Hepatocyte (in vitro differentiated cells): ENCODE results near the gene GAB3. TPM values are rescaled to one million over a fixed set of nuclear protein-coding genes. Genes with fewer than 3 reads are reported as not detected.
A peak's percentile ranks its signal among the peaks of the same experiment; 100 is the strongest.

Experiments
- DNase-seq: peaks from one replicate; pipeline ENCODE4 v3.0.0-alpha.2; 2016; ENCODE audit warnings: low spot score
- H2AFZ ChIP-seq: fragments of 200-600 bp; sonication (generic); 2 replicates; pipeline ENCODE4 v1.6.0; 2016; ENCODE audit warnings: antibody characterized with exemption, mild to moderate bottlenecking
- H3K27ac ChIP-seq: fragments of 200-600 bp; sonication (generic); 2 replicates; pipeline ENCODE4 v1.5.1; 2016; ENCODE audit warnings: mild to moderate bottlenecking
- H3K27me3 ChIP-seq: fragments of 200-600 bp; sonication (generic); 2 replicates; pipeline ENCODE4 v1.6.1; 2016
- H3K36me3 ChIP-seq: fragments of 200-600 bp; sonication (generic); replicated peaks from 2 replicates; pipeline ENCODE4 v1.5.1; 2016; ENCODE audit warnings: low read depth; ENCODE audit not compliant: insufficient read depth
- H3K4me1 ChIP-seq: fragments of 200-600 bp; sonication (generic); 2 replicates; pipeline ENCODE4 v1.5.1; 2016; ENCODE audit warnings: mild to moderate bottlenecking, moderate library complexity; ENCODE audit not compliant: insufficient read depth
- H3K4me2 ChIP-seq: fragments of 200-600 bp; sonication (generic); 2 replicates; pipeline ENCODE4 v1.6.0; 2016
- H3K4me3 ChIP-seq: fragments of 200-600 bp; sonication (generic); 2 replicates; pipeline ENCODE4 v1.5.1; 2016; ENCODE audit warnings: mild to moderate bottlenecking
- H3K79me2 ChIP-seq: fragments of 200-600 bp; sonication (generic); 2 replicates; pipeline ENCODE4 v1.6.0; 2017; ENCODE audit warnings: mild to moderate bottlenecking
- H3K9me2 ChIP-seq: fragments of 200-600 bp; sonication (generic); replicated peaks from 2 replicates; pipeline ENCODE4 v1.6.0; 2017; ENCODE audit warnings: mild to moderate bottlenecking; ENCODE audit not compliant: insufficient read depth
- H3K9me3 ChIP-seq: fragments of 200-600 bp; sonication (generic); 2 replicates; pipeline ENCODE4 v1.5.1; 2016; ENCODE audit warnings: low read depth, mild to moderate bottlenecking
- H4K20me1 ChIP-seq: fragments of 200-600 bp; sonication (generic); 2 replicates; pipeline ENCODE4 v1.6.0; 2016; ENCODE audit warnings: mild to moderate bottlenecking; ENCODE audit not compliant: insufficient read depth, poor library complexity, severe bottlenecking
- EZH2 ChIP-seq: fragments of 200-600 bp; sonication (generic); IDR thresholded peaks from 2 replicates; pipeline ENCODE4 v1.6.1; 2016; ENCODE audit warnings: antibody characterized with exemption, mild to moderate bottlenecking, borderline replicate concordance
- EZH2phosphoT487 ChIP-seq: fragments of 200-600 bp; sonication (generic); IDR thresholded peaks from one replicate; pipeline ENCODE4 v1.6.1; 2018; ENCODE audit warnings: antibody characterized with exemption, mild to moderate bottlenecking, low read depth, moderate library complexity; ENCODE audit not compliant: unreplicated experiment, severe bottlenecking
- WGBS: methylation state at CpG from one replicate; pipeline ENCODE4 v1.1.6; 2016; ENCODE audit warnings: low lambda C conversion rate; ENCODE audit errors: missing lambda C conversion rate; 5-methylcytosine and 5-hydroxymethylcytosine counted together
- polyA plus RNA-seq: library from polyadenylated mRNA; unstranded; fragments of >200 nt; fragmentation: Nextera tagmentation; extraction: Ambion mirVana; gene quantifications from 2 replicates; pipeline ENCODE4 v1.2.1, GENCODE V29; 2016
- total RNA-seq: library from RNA; depleted of rRNA; stranded (reverse); fragments of >200 nt; gene quantifications from 2 replicates; pipeline ENCODE4 v1.2.3, GENCODE V29; 2014
- TF ChIP-seq, protein P1 (sequence below): fragments of 200-600 bp; sonication (generic); IDR thresholded peaks from 2 replicates; pipeline ENCODE4 v1.5.1; 2016; ENCODE audit warnings: antibody characterized with exemption, mild to moderate bottlenecking; ENCODE audit not compliant: poor library complexity

Gene GAB3
- total RNA-seq (0.44 and 0.50 TPM in 2 replicates), polyA plus RNA-seq (0.21 and 0.50 TPM in 2 replicates)

DNA sequence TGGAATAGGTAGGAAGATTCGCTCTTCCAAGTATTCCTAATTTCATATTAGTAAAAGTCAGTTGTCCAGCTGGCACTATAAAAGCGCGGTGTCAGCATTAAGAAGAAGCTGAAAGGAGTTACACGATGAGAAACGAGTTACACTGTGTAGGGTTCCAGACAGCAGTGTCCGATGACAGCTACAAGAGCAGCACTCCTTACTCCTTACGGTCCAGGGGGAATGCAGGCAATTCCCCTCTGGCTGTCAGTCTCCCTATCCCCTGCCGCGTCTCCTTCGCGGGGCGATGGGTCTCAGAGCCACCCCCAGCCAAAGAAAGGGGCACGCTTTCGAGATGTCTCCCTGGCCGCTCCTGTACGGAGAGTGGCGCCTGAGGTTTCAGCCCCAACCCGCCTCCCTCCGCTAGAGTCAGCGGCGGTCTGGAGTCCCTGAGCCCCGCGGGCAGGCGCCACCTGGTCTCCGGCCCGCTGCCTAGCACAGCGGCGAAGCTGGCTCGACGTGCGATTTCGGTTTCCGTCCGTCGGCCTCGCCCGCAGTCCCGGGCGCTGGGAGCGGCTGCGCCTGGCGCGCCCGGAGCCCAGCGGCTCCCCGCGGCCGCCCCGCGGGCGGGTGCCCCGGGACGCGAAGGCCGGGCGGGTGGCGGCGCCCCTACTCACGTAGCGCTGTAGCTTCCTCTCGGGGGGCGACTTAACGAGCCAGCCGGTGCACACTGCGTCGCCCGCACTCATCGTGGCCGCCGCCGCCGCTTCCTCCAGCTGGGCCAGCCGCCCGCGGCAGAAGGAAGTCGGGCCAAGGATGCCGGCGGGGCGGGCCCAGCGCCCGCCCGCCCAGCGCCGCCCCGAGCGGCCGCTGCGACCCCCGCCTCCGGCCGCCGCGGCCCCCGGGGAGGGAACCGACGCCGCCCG, at the start of gene GAB3:
Gene GAB3, minus strand, starts transcription at position 777 of the 902 bp plus-strand sequence. Its CDS starts 52 bp downstream, at position 725.
- TF ChIP-seq, protein P1, sequence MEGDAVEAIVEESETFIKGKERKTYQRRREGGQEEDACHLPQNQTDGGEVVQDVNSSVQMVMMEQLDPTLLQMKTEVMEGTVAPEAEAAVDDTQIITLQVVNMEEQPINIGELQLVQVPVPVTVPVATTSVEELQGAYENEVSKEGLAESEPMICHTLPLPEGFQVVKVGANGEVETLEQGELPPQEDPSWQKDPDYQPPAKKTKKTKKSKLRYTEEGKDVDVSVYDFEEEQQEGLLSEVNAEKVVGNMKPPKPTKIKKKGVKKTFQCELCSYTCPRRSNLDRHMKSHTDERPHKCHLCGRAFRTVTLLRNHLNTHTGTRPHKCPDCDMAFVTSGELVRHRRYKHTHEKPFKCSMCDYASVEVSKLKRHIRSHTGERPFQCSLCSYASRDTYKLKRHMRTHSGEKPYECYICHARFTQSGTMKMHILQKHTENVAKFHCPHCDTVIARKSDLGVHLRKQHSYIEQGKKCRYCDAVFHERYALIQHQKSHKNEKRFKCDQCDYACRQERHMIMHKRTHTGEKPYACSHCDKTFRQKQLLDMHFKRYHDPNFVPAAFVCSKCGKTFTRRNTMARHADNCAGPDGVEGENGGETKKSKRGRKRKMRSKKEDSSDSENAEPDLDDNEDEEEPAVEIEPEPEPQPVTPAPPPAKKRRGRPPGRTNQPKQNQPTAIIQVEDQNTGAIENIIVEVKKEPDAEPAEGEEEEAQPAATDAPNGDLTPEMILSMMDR = no peak
- TF ChIP-seq EZH2phosphoT487 (no peak), EZH2 (no peak)

GRCh38 chrX:154799556-154800348, 48.9 kb upstream of the GAB3 start:
- H3K79me2 ChIP-seq = peaks cover 3% of the 10 kb centered on the region
- no peak overlapping the region for H2AFZ ChIP-seq
- WGBS = 54% methylated on average over 9 of the region's 9 CpGs
- no peaks in the 10 kb centered on the region for H3K36me3 ChIP-seq
- H3K4me1 ChIP-seq = peaks cover 13% of the 10 kb centered on the region
- no peaks in the 10 kb centered on the region for H4K20me1 ChIP-seq
- no peaks in the 10 kb centered on the region for H3K27me3 ChIP-seq
- DNase-seq = peak; percentile 48
- H3K9me3 ChIP-seq = no peaks in the 10 kb centered on the region
- H3K9me2 ChIP-seq = no peaks in the 10 kb centered on the region
- TF ChIP-seq, protein P1 = no peak
- TF ChIP-seq EZH2phosphoT487 = no peak
- no peak for TF ChIP-seq EZH2
- H3K27ac ChIP-seq = peak overlapping the region; percentile 67
- peak overlapping the region; percentile 49 for H3K4me2 ChIP-seq
- H3K4me3 ChIP-seq = no peak overlapping the region

More for the DNA sequence above, at the start of gene GAB3:
- no peaks in the 10 kb centered on the region for H3K79me2 ChIP-seq
- no peaks in the 10 kb centered on the region for H3K9me3 ChIP-seq
- no peaks in the 10 kb centered on the region for H3K36me3 ChIP-seq
- peak within 1 kb of the TSS; percentile 20 for H3K4me3 ChIP-seq
- H3K27ac ChIP-seq = no peak within 1 kb of the TSS
- peak within 1 kb of the TSS; percentile 45 for H2AFZ ChIP-seq
- DNase-seq = peak; percentile 47
- no peaks in the 10 kb centered on the region for H3K4me1 ChIP-seq
- 41% methylated on average over 47 of the region's 98 CpGs for WGBS
- peak within 1 kb of the TSS; percentile 74 for H3K4me2 ChIP-seq
- H4K20me1 ChIP-seq = no peaks in the 10 kb centered on the region
- no peaks in the 10 kb centered on the region for H3K9me2 ChIP-seq
- peaks cover 30% of the 10 kb centered on the region for H3K27me3 ChIP-seq

DNA sequence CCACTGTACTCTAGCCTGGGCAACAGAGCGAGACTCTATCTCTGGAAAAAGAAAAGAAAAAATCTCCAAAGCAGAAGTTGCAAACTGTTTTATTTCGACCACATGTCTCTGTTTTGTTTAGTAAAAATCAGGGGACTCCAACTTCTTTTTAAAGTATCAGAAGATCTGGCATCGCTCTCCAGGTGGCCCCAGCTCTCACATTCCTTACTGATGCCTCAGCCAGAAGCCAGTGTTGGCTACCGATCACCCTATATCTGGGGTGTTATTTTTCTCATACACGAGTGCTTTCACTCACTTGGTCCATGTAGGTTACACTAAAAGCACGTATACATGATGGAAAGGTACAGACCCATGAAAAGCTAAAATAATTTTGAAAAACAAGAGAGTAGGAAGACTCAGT, 46.1 kb upstream of the GAB3 start:
- DNase-seq = no peak
- Histone ChIP-seq H3K9me2 (no peaks in the 10 kb centered on the region), H3K4me3 (no peak overlapping the region), H3K27me3 (no peaks in the 10 kb centered on the region), H3K36me3 (no peaks in the 10 kb centered on the region), H3K9me3 (no peaks in the 10 kb centered on the region), H4K20me1 (no peaks in the 10 kb centered on the region), H3K4me2 (no peak overlapping the region), H2AFZ (no peak overlapping the region), H3K79me2 (no peaks in the 10 kb centered on the region), H3K4me1 (peaks cover 13% of the 10 kb centered on the region), H3K27ac (no peak overlapping the region)
- WGBS = 70% methylated on average over 6 of the region's 6 CpGs
- TF ChIP-seq, protein P1 = no peak
- TF ChIP-seq EZH2phosphoT487 (no peak), EZH2 (no peak)
